HepG2 (cell line): ENCODE results near the gene ASCL3. TPM values are rescaled to one million over a fixed set of nuclear protein-coding genes. Genes with fewer than 3 reads are reported as not detected.

ENCODE experiments used
- ETV6 ChIP-seq: sonication (generic); formaldehyde crosslinking; conservative IDR thresholded peaks from 2 replicates; pipeline ENCODE4 v1.4.0; 2020; ENCODE audit warnings: missing genetic modification reagents
- FOXJ3 ChIP-seq: sonication (generic); formaldehyde crosslinking; IDR thresholded peaks from 2 replicates; pipeline ENCODE4 v1.4.0; 2020; ENCODE audit warnings: missing genetic modification reagents, mild to moderate bottlenecking, borderline replicate concordance
- KDM5A ChIP-seq: fragments of 200-600 bp; sonication (generic); IDR thresholded peaks from 2 replicates; pipeline ENCODE4 v1.7.0; 2018; ENCODE audit warnings: antibody characterized with exemption, mild to moderate bottlenecking, low read length, borderline replicate concordance
- RFXAP ChIP-seq: sonication (generic); formaldehyde crosslinking; IDR thresholded peaks from 2 replicates; pipeline ENCODE4 v1.4.0; 2020; ENCODE audit warnings: missing genetic modification reagents, borderline replicate concordance
- SIX4 ChIP-seq: sonication (generic); formaldehyde crosslinking; IDR thresholded peaks from 2 replicates; pipeline ENCODE4 v1.4.0; 2020; ENCODE audit warnings: missing genetic modification reagents
- ZNF251 ChIP-seq: sonication (generic); formaldehyde crosslinking; IDR thresholded peaks from 2 replicates; pipeline ENCODE4 v1.9.0; 2021; ENCODE audit warnings: mild to moderate bottlenecking, missing genetic modification reagents
- ZNF678 ChIP-seq: sonication (generic); formaldehyde crosslinking; IDR thresholded peaks from 2 replicates; pipeline ENCODE4 v1.4.0; 2020; ENCODE audit warnings: mild to moderate bottlenecking, missing genetic modification reagents
- ZNF792 ChIP-seq: IDR thresholded peaks from 2 replicates; pipeline ENCODE4 v1.6.1; 2016
- ZNF879 ChIP-seq: sonication (generic); formaldehyde crosslinking; IDR thresholded peaks from 2 replicates; pipeline ENCODE4 v1.8.1; 2023; ENCODE audit warnings: missing genetic modification reagents
- polyA plus RNA-seq, 8 experiments: library from polyadenylated mRNA; depleted of rRNA in 3 of 8; stranded (reverse) in 7 of 8; unstranded in 1 of 8; fragments of >200 nt; fragmentation: Illumina TruSeq in 4 of 8; extraction: Trizol in 4 of 8; gene quantifications; 2 replicates each; pipeline versions ENCODE4 v1.2.1 to v1.2.3, GENCODE V29; 2011 to 2016; ENCODE audit warnings: low read depth in 4 of 8, missing spikeins in 1 of 8, mixed read lengths in 1 of 8; ENCODE audit not compliant: insufficient read depth in 1 of 8
- total RNA-seq, 5 experiments: library from RNA; depleted of rRNA; stranded (reverse); fragments of >200 nt; fragmentation: Illumina TruSeq; extraction: Trizol; gene quantifications; 2 replicates each; pipeline ENCODE4 v1.2.3, GENCODE V29; 2016; ENCODE audit warnings: low read depth in 1 of 5
- TF ChIP-seq, protein P1 (sequence below): sonication (generic); formaldehyde crosslinking; IDR thresholded peaks from 2 replicates; pipeline ENCODE4 v1.4.0; 2020; ENCODE audit warnings: mild to moderate bottlenecking, missing genetic modification reagents
- TF ChIP-seq, protein P2 (sequence below): sonication (generic); formaldehyde crosslinking; IDR thresholded peaks from 2 replicates; pipeline ENCODE4 v1.5.1; 2020; ENCODE audit warnings: mild to moderate bottlenecking, missing genetic modification reagents, moderate library complexity
- TF ChIP-seq, protein P3 (sequence below), 2 experiments: sonication (generic) in 1 of 2; formaldehyde crosslinking in 1 of 2; IDR thresholded peaks; 2 replicates each; pipeline versions ENCODE4 v1.5.1 to v1.6.1; 2011 to 2020; ENCODE audit warnings: borderline replicate concordance in 1 of 2, low read depth in 1 of 2, low read length in 1 of 2, mild to moderate bottlenecking in 1 of 2, missing genetic modification reagents in 1 of 2, moderate library complexity in 1 of 2

Gene ASCL3
- total and polyA plus RNA-seq, 2 of the 13 experiments (the other 11 are each of a cell fraction or from before 2014, with no cell fraction given): not detected

DNA sequence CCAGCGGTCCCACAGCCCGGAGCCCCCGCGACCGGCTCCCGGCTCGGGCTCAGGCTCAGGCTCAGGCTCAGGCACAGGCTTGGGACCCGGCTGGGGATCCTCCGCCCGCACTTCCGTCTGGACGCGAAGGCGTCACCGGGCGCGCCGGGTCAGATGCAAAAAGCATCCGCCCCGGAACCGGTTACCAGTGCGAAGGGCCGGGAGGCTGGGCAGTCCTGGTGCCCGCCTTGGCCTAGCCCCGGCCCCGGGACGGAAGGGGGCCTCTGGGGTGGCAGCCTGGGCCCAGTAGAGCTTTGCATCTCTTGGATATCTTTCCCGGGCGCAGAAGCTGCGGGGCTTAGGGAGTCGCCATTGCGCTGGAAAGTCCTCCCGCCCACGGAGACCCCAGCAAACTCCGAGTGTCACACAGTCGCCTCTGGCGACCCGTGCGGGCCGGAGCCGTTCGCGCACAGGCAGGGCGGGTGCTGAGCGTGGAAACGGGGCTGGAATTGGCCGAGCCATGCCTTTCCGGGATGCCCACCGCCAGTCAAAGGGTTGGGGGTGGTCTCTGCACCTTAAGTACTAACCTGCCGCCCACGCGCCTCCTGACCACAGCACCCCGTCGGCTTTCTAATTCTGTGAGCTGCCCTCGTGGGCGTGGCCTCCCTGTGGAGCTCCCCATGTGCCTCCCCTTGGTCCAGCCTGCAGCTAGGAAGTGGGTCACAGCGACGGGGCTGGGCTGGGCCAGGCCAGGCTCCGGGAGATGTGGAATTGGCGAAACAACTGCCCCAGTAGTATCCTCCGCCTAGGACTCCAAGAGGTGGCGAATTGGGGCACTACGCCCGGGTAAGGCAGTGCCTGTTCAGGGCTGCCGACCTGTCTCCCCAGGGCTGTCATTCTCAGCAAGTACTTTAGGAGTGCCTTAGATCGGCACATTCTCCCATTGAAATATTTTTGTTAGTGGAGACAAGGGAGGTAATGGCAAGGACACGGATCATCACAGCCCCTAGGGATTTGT lies 21.8 kb upstream of the ASCL3 start, which contains the start of gene TMEM9B (continued):
- TF ChIP-seq, protein P1, sequence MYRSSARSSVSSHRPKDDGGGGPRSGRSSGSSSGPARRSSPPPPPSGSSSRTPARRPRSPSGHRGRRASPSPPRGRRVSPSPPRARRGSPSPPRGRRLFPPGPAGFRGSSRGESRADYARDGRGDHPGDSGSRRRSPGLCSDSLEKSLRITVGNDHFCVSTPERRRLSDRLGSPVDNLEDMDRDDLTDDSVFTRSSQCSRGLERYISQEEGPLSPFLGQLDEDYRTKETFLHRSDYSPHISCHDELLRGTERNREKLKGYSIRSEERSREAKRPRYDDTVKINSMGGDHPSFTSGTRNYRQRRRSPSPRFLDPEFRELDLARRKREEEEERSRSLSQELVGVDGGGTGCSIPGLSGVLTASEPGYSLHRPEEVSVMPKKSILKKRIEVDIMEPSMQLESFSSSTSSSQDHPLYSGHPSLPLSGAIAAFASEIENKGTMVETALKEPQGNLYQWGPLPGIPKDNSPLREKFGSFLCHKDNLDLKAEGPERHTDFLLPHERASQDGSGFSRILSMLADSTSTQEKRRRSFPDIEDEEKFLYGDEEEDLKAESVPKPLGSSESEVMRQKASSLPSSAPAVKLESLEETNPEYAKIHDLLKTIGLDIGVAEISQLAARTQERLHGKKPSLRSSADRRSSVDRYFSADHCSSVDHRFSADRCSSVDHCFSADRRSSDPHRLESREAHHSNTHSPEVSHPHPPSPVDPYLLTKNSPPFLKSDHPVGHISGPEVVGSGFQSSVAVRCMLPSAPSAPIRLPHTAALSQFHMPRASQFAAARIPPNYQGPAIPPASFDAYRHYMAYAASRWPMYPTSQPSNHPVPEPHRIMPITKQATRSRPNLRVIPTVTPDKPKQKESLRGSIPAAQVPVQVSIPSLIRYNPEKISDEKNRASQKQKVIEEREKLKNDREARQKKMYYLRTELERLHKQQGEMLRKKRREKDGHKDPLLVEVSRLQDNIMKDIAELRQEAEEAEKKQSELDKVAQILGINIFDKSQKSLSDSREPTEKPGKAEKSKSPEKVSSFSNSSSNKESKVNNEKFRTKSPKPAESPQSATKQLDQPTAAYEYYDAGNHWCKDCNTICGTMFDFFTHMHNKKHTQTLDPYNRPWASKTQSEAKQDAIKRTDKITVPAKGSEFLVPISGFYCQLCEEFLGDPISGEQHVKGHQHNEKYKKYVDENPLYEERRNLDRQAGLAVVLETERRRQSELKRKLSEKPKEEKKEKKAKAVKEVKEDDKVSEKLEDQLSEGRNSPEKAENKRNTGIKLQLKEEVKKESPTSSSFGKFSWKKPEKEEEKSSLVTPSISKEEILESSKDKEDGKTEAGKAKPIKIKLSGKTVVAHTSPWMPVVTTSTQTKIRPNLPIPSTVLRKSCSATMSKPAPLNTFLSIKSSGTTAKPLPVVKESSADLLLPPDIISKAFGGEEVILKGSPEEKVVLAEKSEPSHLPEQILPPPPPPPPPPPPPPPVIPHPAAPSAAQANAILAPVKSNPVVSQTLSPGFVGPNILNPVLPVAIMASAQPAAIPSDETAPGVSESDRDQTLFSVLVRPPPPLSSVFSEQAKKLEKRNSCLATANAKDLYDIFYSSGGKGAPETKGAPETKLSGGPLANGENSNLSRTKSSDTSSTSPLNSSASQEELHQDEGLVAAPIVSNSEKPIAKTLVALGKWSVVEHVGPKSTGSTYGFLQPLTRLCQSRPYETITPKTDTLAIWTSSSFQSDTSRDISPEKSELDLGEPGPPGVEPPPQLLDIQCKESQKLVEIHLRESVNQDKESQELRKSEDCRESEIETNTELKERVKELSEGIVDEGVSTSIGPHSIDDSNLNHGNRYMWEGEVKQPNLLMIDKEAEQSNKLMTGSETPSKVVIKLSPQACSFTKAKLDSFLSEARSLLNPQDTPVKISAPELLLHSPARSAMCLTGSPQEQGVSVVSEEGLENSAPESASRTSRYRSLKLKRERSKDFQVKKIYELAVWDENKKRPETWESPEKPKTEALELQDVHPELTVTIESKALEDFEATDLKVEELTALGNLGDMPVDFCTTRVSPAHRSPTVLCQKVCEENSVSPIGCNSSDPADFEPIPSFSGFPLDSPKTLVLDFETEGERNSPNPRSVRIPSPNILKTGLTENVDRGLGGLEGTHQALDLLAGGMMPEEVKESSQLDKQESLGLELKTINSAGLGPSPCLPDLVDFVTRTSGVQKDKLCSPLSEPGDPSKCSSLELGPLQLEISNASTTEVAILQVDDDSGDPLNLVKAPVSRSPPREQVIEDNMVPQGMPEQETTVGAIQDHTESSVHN (CRISPR knock-in tag): no peak
- TF ChIP-seq RFXAP (CRISPR knock-in tag): peak; percentile 40; the same call in 1 of the 2 replicates
- TF ChIP-seq ZNF792 (CRISPR knock-in tag): 0 out of 2 replicates have a peak, but pooled peaks have one; percentile 16
- peak; percentile 20 for TF ChIP-seq ZNF678 (CRISPR knock-in tag)
- no peak for TF ChIP-seq SIX4 (CRISPR knock-in tag)
- no peak; the same call in 1 of the 2 replicates for TF ChIP-seq KDM5A
- 0 out of 2 replicates have a peak, but pooled peaks have one; percentile 18 for TF ChIP-seq ETV6
- no peak for TF ChIP-seq ZNF251
- TF ChIP-seq ZNF879 (CRISPR knock-in tag): no peak
- TF ChIP-seq FOXJ3 (CRISPR knock-in tag): peak; percentile 64; the same call in 1 of the 2 replicates
- TF ChIP-seq, protein P2, sequence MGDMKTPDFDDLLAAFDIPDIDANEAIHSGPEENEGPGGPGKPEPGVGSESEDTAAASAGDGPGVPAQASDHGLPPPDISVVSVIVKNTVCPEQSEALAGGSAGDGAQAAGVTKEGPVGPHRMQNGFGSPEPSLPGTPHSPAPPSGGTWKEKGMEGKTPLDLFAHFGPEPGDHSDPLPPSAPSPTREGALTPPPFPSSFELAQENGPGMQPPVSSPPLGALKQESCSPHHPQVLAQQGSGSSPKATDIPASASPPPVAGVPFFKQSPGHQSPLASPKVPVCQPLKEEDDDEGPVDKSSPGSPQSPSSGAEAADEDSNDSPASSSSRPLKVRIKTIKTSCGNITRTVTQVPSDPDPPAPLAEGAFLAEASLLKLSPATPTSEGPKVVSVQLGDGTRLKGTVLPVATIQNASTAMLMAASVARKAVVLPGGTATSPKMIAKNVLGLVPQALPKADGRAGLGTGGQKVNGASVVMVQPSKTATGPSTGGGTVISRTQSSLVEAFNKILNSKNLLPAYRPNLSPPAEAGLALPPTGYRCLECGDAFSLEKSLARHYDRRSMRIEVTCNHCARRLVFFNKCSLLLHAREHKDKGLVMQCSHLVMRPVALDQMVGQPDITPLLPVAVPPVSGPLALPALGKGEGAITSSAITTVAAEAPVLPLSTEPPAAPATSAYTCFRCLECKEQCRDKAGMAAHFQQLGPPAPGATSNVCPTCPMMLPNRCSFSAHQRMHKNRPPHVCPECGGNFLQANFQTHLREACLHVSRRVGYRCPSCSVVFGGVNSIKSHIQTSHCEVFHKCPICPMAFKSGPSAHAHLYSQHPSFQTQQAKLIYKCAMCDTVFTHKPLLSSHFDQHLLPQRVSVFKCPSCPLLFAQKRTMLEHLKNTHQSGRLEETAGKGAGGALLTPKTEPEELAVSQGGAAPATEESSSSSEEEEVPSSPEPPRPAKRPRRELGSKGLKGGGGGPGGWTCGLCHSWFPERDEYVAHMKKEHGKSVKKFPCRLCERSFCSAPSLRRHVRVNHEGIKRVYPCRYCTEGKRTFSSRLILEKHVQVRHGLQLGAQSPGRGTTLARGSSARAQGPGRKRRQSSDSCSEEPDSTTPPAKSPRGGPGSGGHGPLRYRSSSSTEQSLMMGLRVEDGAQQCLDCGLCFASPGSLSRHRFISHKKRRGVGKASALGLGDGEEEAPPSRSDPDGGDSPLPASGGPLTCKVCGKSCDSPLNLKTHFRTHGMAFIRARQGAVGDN (CRISPR knock-in tag): peak; percentile 92
- TF ChIP-seq, protein P3, sequence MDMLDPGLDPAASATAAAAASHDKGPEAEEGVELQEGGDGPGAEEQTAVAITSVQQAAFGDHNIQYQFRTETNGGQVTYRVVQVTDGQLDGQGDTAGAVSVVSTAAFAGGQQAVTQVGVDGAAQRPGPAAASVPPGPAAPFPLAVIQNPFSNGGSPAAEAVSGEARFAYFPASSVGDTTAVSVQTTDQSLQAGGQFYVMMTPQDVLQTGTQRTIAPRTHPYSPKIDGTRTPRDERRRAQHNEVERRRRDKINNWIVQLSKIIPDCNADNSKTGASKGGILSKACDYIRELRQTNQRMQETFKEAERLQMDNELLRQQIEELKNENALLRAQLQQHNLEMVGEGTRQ (IDR thresholded peaks at IDR 0.05; ENCODE audit: low read depth, low read length): no peak
- TF ChIP-seq, protein P3 (CRISPR knock-in tag; IDR thresholded peaks at IDR 0.05; ENCODE audit: borderline replicate concordance): no peak
